HG02588 (cell line): ENCODE measurements around the gene TULP4.
A peak's percentile ranks its signal among the peaks of the same experiment; 100 is the strongest.

Experiments
- ATAC-seq: cut with Tn5 transposase; IDR thresholded peaks from one replicate; pipeline ENCODE4 v1.9.1; 2021; ENCODE audit warnings: mild to moderate bottlenecking, moderate library complexity; ENCODE audit not compliant: unreplicated experiment

Gene TULP4

GRCh38 chr6:158413814-158414565, 101.7 kb downstream of the TULP4 start:
- ATAC-seq, result no peak

GRCh38 chr6:158414851-158415262, 102.6 kb downstream of the TULP4 start:
- ATAC-seq, result no peak

GRCh38 chr6:158415666-158416065, 103.4 kb downstream of the TULP4 start:
- no peak for ATAC-seq

GRCh38 chr6:158416883-158417759, 104.9 kb downstream of the TULP4 start:
- no peak for ATAC-seq

- no peak for ATAC-seq
Observed at GRCh38 chr6:158417760-158418098, 105.5 kb downstream of the TULP4 start.

- ATAC-seq, result no peak
Observed at GRCh38 chr6:158418501-158418900, 106.2 kb downstream of the TULP4 start.

GRCh38 chr6:158419339-158419909, 107.2 kb downstream of the TULP4 start:
- ATAC-seq, result no peak

- ATAC-seq, result no peak
Observed at GRCh38 chr6:158421381-158421780, 109.1 kb downstream of the TULP4 start.

GRCh38 chr6:158422629-158423238, 110.5 kb downstream of the TULP4 start:
- no peak for ATAC-seq

- ATAC-seq, result no peak
Observed at GRCh38 chr6:158431036-158431435, 118.8 kb downstream of the TULP4 start.

- ATAC-seq, result no peak
Observed at GRCh38 chr6:158431560-158431959, 119.3 kb downstream of the TULP4 start.

- ATAC-seq, result no peak
Observed at GRCh38 chr6:158437571-158437970, 125.3 kb downstream of the TULP4 start.

- ATAC-seq, result no peak
Observed at GRCh38 chr6:158438226-158438625, 126.0 kb downstream of the TULP4 start.

GRCh38 chr6:158439255-158439654, 127.0 kb downstream of the TULP4 start:
- peak; percentile 96 for ATAC-seq

GRCh38 chr6:158441716-158442215, 129.5 kb downstream of the TULP4 start:
- ATAC-seq, result no peak

- ATAC-seq, result no peak
Observed at GRCh38 chr6:158442306-158442705, 130.0 kb downstream of the TULP4 start.

- no peak for ATAC-seq
Observed at GRCh38 chr6:158445426-158446085, 133.3 kb downstream of the TULP4 start.

- ATAC-seq, result no peak
Observed at GRCh38 chr6:158448856-158449255, 136.6 kb downstream of the TULP4 start.

GRCh38 chr6:158452191-158452590, 139.9 kb downstream of the TULP4 start:
- no peak for ATAC-seq

- ATAC-seq, result no peak
Observed at GRCh38 chr6:158457131-158457530, 144.9 kb downstream of the TULP4 start.
